Ovary (tissue), 3 donors: ENCODE results near the gene ZNF212.

Source experiments
- CTCF ChIP-seq, 3 donors: fragments of 450-650 bp in 2 of 3; fragments of 200-600 bp in 1 of 3; IDR thresholded peaks; one replicate each; pipeline versions ENCODE4 v1.5.1 to v1.8.0; 2016 to 2022; ENCODE audit warnings: antibody characterized with exemption in 3 of 3, mild to moderate bottlenecking in 1 of 3
- EP300 ChIP-seq: sonication (generic); formaldehyde crosslinking; IDR thresholded peaks from one replicate; pipeline ENCODE4 v1.6.1; 2017; ENCODE audit warnings: antibody characterized with exemption
- POLR2A ChIP-seq: fragments of 450-650 bp; IDR thresholded peaks from one replicate; pipeline ENCODE4 v1.6.1; 2017; ENCODE audit warnings: antibody characterized with exemption, mild to moderate bottlenecking, moderate library complexity
- donor health status: DM: no; HTN: no; CAD: no.

DNA sequence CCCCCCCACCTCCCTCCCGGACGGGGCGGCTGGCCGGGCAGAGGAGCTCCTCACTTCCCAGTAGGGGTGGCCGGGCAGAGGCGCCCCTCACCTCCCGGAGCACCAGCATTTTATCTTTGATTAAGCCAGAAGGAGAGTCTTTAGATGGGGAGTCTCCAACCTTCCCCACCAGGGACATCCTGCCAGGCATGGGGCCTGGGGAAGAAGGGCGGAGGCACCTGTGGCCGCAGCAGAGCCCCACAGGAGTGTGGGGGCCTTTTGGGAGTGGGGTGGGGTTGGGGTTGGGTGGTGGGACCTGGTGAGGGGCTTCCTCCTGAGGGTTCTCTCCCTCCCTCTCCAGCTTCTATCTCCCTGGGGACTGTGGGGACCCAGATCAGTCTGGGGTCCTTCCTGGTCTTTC lies 40.7 kb downstream of the ZNF212 start:
- TF ChIP-seq CTCF (IDR thresholded peaks at IDR 0.05) (no peak), EP300 (no peak), POLR2A (no peak)
